Measurements from ENCODE around the gene RFPL3. TPM values are rescaled to one million over a fixed set of nuclear protein-coding genes. Genes with fewer than 3 reads are reported as not detected.

RFPL3 gene
- polyA plus RNA-seq, 2 donors = not detected

DNA sequence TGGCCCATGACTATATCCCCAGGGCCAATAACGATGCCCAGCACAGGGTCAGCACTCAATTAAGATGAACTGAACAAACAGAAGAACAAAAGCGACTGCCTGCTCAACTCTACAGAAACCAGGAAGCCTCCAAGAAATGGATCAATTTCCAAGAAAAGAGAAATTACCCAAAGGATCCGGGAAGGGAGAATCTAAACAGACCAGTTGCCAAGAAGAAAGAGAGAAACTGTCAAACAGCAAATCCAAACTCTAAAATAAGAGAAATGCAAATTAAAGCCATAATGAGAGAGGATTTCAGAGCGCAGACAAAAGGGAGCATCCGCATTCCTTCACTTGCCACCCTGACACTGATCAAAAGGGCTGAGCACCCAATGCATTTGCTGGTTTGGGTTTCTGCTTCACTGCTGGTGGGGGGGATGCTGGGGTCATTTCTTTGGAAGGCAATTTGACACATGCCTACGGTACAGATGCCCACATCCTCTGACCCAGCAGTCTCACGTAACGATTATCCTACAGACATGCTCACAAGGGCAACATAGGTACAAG, 37.7 kb upstream of the RFPL3 start:
- Histone ChIP-seq H3K36me3 (ENCODE audit: control insufficient read depth in 2 of 2, insufficient read depth in 2 of 2, low read length in 1 of 2) (no peaks in the 10 kb centered on the region), H3K27ac (ENCODE audit: low read depth in 2 of 2, low read length in 1 of 2) (no peak overlapping the region), H3K4me3 (ENCODE audit: low read depth in 1 of 2, low read length in 2 of 2) (no peak overlapping the region), H3K4me1 (ENCODE audit: control insufficient read depth in 2 of 2, insufficient read depth in 2 of 2, low read length in 1 of 2) (no peaks in the 10 kb centered on the region), H3K27me3 (ENCODE audit: control insufficient read depth in 1 of 2, insufficient read depth in 2 of 2, low read length in 2 of 2) (no peaks in the 10 kb centered on the region), H3K9me3 (ENCODE audit: control insufficient read depth in 2 of 2, insufficient read depth in 1 of 2, low read depth in 1 of 2, low read length in 1 of 2) (peaks cover 0 to 3% of the 10 kb centered on the region in 2 donors)
- 59 to 60% methylated on average over 8 of the region's 8 CpGs for WGBS, 2 donors

DNA sequence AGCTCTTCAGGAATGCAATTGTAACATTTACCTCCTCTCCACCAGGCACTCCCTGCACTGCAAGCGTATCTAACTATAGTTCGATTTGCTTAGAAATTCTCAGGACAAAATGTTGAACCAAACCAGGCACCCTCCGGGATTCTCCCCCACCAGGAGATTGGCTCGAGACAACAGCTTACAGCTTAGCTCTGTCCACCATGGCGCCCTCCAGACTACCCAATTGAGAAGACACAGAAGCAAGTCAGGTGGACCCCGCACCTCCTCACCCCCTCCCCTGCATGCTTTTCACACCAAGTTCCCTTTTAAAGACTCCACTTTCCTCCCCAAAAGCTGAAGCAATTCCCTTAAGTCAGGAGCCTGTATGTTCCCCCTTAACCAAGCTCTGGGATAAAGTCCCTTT, 34.7 kb upstream of the RFPL3 start:
- H3K4me1 ChIP-seq (ENCODE audit: control insufficient read depth in 2 of 2, insufficient read depth in 2 of 2, low read length in 1 of 2) = no peaks in the 10 kb centered on the region
- H3K9me3 ChIP-seq (ENCODE audit: control insufficient read depth in 2 of 2, insufficient read depth in 1 of 2, low read depth in 1 of 2, low read length in 1 of 2) = peaks cover 0 to 6% of the 10 kb centered on the region in 2 donors
- no peak overlapping the region for H3K4me3 ChIP-seq (ENCODE audit: low read depth in 1 of 2, low read length in 2 of 2)
- H3K36me3 ChIP-seq (ENCODE audit: control insufficient read depth in 2 of 2, insufficient read depth in 2 of 2, low read length in 1 of 2) = no peaks in the 10 kb centered on the region
- no peaks in the 10 kb centered on the region for H3K27me3 ChIP-seq (ENCODE audit: control insufficient read depth in 1 of 2, insufficient read depth in 2 of 2, low read length in 2 of 2)
- 78 to 80% methylated on average over 6 of the region's 6 CpGs for WGBS, 2 donors
- H3K27ac ChIP-seq (ENCODE audit: low read depth in 2 of 2, low read length in 1 of 2) = no peak overlapping the region

DNA sequence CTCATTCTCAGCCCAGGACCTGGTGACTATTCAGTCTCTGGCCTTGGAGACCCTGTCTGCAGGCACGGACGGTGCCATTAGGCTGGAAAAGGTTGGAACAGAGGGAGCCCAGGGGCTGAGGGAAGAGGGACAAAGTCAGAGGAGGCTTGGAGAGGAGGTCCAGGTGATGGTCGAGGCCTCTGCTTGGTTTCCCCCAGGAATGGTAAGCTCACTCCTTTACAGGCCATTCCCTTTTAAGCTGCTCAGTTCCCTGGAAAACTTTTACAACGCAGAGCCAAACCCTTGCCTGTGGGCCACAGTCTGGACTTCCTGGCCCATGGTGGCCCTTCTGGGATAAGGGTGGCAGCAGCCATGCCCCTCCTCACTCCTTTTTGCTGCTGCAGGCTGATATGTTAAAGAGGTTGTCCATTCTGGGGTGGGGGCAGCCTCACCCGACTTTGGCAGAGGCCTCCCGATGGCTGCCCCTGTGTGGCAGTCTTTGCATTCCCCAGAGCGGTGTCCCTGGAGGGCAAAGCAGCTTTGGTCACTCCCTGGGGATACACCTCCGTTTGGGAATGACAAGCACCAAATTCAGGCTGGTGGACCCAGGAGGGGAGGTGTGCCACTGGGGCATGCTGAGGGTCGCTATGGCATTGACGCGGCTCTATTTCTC, 34.0 kb upstream of the RFPL3 start:
- WGBS, 2 donors = 79 to 83% methylated on average over 11 of the region's 11 CpGs
- no peak overlapping the region for H3K4me3 ChIP-seq (ENCODE audit: low read depth in 1 of 2, low read length in 2 of 2)
- H3K27ac ChIP-seq (ENCODE audit: low read depth in 2 of 2, low read length in 1 of 2) = no peak overlapping the region
- H3K36me3 ChIP-seq (ENCODE audit: control insufficient read depth in 2 of 2, insufficient read depth in 2 of 2, low read length in 1 of 2) = no peaks in the 10 kb centered on the region
- H3K4me1 ChIP-seq (ENCODE audit: control insufficient read depth in 2 of 2, insufficient read depth in 2 of 2, low read length in 1 of 2) = no peaks in the 10 kb centered on the region
- peaks cover 0 to 8% of the 10 kb centered on the region in 2 donors for H3K9me3 ChIP-seq (ENCODE audit: control insufficient read depth in 2 of 2, insufficient read depth in 1 of 2, low read depth in 1 of 2, low read length in 1 of 2)
- H3K27me3 ChIP-seq (ENCODE audit: control insufficient read depth in 1 of 2, insufficient read depth in 2 of 2, low read length in 2 of 2) = no peaks in the 10 kb centered on the region

GRCh38 chr22:32324505-32325415, 32.9 kb upstream of the RFPL3 start:
- Histone ChIP-seq H3K27me3 (ENCODE audit: control insufficient read depth in 1 of 2, insufficient read depth in 2 of 2, low read length in 2 of 2) (no peaks in the 10 kb centered on the region), H3K9me3 (ENCODE audit: control insufficient read depth in 2 of 2, insufficient read depth in 1 of 2, low read depth in 1 of 2, low read length in 1 of 2) (peaks cover 0 to 6% of the 10 kb centered on the region in 2 donors), H3K36me3 (ENCODE audit: control insufficient read depth in 2 of 2, insufficient read depth in 2 of 2, low read length in 1 of 2) (no peaks in the 10 kb centered on the region), H3K4me1 (ENCODE audit: control insufficient read depth in 2 of 2, insufficient read depth in 2 of 2, low read length in 1 of 2) (no peaks in the 10 kb centered on the region), H3K4me3 (ENCODE audit: low read depth in 1 of 2, low read length in 2 of 2) (no peak overlapping the region), H3K27ac (ENCODE audit: low read depth in 2 of 2, low read length in 1 of 2) (no peak overlapping the region)
- WGBS, 2 donors = 84 to 90% methylated on average over 26 of the region's 26 CpGs

DNA sequence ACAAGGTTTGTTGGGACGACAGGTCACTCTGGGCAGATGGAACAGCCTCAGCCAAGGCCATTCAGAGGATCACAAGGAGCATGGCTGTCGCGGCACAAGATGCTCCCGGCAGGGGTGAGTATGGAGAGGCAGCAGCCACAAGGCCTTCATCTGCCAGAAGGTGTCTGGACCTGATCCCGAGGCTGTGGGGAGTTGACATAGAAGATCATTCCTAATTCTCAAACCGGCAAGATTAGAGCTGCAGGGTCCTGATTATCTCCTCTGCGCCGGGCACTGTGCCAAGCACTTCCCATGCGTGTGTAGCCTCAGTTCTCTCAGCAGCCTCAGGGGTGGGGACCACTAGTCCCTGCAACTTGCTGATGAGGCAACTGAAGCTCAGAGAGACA, 32.3 kb upstream of the RFPL3 start:
- WGBS, 2 donors = 58 to 61% methylated on average over 9 of the region's 9 CpGs
- Histone ChIP-seq H3K4me3 (ENCODE audit: low read depth in 1 of 2, low read length in 2 of 2) (no peak overlapping the region), H3K27ac (ENCODE audit: low read depth in 2 of 2, low read length in 1 of 2) (no peak overlapping the region), H3K36me3 (ENCODE audit: control insufficient read depth in 2 of 2, insufficient read depth in 2 of 2, low read length in 1 of 2) (no peaks in the 10 kb centered on the region), H3K4me1 (ENCODE audit: control insufficient read depth in 2 of 2, insufficient read depth in 2 of 2, low read length in 1 of 2) (no peaks in the 10 kb centered on the region), H3K9me3 (ENCODE audit: control insufficient read depth in 2 of 2, insufficient read depth in 1 of 2, low read depth in 1 of 2, low read length in 1 of 2) (peaks cover 0 to 6% of the 10 kb centered on the region in 2 donors), H3K27me3 (ENCODE audit: control insufficient read depth in 1 of 2, insufficient read depth in 2 of 2, low read length in 2 of 2) (no peaks in the 10 kb centered on the region)

DNA sequence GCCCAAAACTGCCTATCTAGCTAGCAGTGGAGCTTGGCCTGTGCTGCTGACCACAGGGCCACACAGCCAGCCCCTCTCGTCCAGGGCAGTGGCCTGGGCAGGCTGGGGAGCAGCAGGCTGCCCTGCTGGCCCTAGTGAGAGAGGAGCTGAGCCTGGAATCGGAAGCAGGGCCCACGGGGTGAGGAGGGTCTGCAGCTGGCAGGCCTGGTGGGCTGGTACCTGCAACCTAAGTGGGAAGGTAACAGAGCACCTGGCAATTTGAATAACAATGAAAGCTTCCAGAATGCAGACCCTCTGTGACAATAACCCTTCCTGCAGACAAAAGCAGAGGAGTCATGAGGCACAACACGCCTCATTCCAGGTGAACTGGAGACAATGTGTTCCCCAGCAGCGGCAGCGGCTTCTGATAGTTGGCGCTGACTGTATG, 31.8 kb upstream of the RFPL3 start:
- Histone ChIP-seq H3K9me3 (ENCODE audit: control insufficient read depth in 2 of 2, insufficient read depth in 1 of 2, low read depth in 1 of 2, low read length in 1 of 2) (peaks cover 0 to 6% of the 10 kb centered on the region in 2 donors), H3K27ac (ENCODE audit: low read depth in 2 of 2, low read length in 1 of 2) (no peak overlapping the region), H3K36me3 (ENCODE audit: control insufficient read depth in 2 of 2, insufficient read depth in 2 of 2, low read length in 1 of 2) (no peaks in the 10 kb centered on the region), H3K27me3 (ENCODE audit: control insufficient read depth in 1 of 2, insufficient read depth in 2 of 2, low read length in 2 of 2) (no peaks in the 10 kb centered on the region), H3K4me3 (ENCODE audit: low read depth in 1 of 2, low read length in 2 of 2) (no peak overlapping the region), H3K4me1 (ENCODE audit: control insufficient read depth in 2 of 2, insufficient read depth in 2 of 2, low read length in 1 of 2) (no peaks in the 10 kb centered on the region)
- 64 to 65% methylated on average over 7 of the region's 7 CpGs for WGBS, 2 donors

DNA sequence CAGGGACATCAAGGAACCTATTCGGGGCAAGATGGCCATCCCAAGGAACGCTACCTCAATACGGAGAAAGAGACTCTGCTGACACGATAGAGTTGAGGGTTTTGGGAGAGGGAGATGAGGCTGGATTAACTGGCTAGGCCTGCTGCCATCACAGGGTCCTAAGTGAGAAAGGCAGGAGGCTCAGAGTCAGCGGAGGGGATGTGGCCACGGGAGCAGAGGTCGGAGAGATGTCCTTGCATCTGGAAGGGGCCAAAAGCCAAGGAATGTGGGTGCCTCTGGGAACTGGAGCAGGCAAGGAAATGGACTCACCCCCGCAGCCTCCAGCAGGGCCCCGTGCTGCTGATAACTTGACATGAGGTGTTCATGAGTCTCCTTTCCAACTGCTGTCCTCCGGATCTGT, 31.0 kb upstream of the RFPL3 start:
- WGBS, 2 donors = 89 to 93% methylated on average over 10 of the region's 10 CpGs
- peaks cover 0 to 6% of the 10 kb centered on the region in 2 donors for H3K9me3 ChIP-seq (ENCODE audit: control insufficient read depth in 2 of 2, insufficient read depth in 1 of 2, low read depth in 1 of 2, low read length in 1 of 2)
- H3K4me1 ChIP-seq (ENCODE audit: control insufficient read depth in 2 of 2, insufficient read depth in 2 of 2, low read length in 1 of 2) = no peaks in the 10 kb centered on the region
- no peak overlapping the region for H3K27ac ChIP-seq (ENCODE audit: low read depth in 2 of 2, low read length in 1 of 2)
- no peak overlapping the region for H3K4me3 ChIP-seq (ENCODE audit: low read depth in 1 of 2, low read length in 2 of 2)
- H3K27me3 ChIP-seq (ENCODE audit: control insufficient read depth in 1 of 2, insufficient read depth in 2 of 2, low read length in 2 of 2) = peaks cover 0 to 2% of the 10 kb centered on the region in 2 donors
- no peaks in the 10 kb centered on the region for H3K36me3 ChIP-seq (ENCODE audit: control insufficient read depth in 2 of 2, insufficient read depth in 2 of 2, low read length in 1 of 2)

- Histone ChIP-seq H3K4me1 (ENCODE audit: control insufficient read depth in 2 of 2, insufficient read depth in 2 of 2, low read length in 1 of 2) (no peaks in the 10 kb centered on the region), H3K36me3 (ENCODE audit: control insufficient read depth in 2 of 2, insufficient read depth in 2 of 2, low read length in 1 of 2) (no peaks in the 10 kb centered on the region), H3K9me3 (ENCODE audit: control insufficient read depth in 2 of 2, insufficient read depth in 1 of 2, low read depth in 1 of 2, low read length in 1 of 2) (peaks cover 0 to 6% of the 10 kb centered on the region in 2 donors), H3K27me3 (ENCODE audit: control insufficient read depth in 1 of 2, insufficient read depth in 2 of 2, low read length in 2 of 2) (peaks cover 0 to 2% of the 10 kb centered on the region in 2 donors), H3K4me3 (ENCODE audit: low read depth in 1 of 2, low read length in 2 of 2) (no peak overlapping the region), H3K27ac (ENCODE audit: low read depth in 2 of 2, low read length in 1 of 2) (no peak overlapping the region)
- 68 to 75% methylated on average over 4 of the region's 4 CpGs for WGBS, 2 donors
Measured at GRCh38 chr22:32327066-32327465, 30.6 kb upstream of the RFPL3 start.

DNA sequence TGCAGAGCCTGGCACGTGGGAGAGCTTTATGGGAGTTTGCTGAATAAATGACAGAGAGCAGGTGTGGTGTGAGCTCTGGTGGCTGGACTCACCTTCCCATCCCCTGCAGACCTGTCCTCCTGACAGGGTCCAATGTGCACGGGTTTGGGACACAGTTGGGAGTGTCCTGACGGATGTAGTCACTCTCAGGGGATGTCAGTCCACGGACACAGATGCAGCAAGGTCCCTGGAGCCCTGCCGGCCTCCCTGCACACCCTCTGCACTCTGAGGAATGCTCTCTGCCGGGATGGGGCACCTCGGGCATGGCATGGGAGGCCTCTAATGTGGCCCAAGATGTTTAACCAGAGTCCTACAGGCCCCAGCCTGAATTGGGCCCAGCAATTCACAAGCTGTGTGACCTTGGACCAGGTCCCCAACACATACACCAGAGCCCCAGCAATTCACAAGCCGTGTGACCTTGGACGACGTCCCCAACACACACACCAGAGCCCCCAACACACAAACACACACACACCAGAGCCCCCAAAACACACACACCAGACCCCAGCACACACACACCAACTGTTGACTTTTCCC, 30.0 kb upstream of the RFPL3 start:
- Histone ChIP-seq H3K4me1 (ENCODE audit: control insufficient read depth in 2 of 2, insufficient read depth in 2 of 2, low read length in 1 of 2) (no peaks in the 10 kb centered on the region), H3K9me3 (ENCODE audit: control insufficient read depth in 2 of 2, insufficient read depth in 1 of 2, low read depth in 1 of 2, low read length in 1 of 2) (peaks cover 0 to 6% of the 10 kb centered on the region in 2 donors), H3K36me3 (ENCODE audit: control insufficient read depth in 2 of 2, insufficient read depth in 2 of 2, low read length in 1 of 2) (no peaks in the 10 kb centered on the region), H3K27me3 (ENCODE audit: control insufficient read depth in 1 of 2, insufficient read depth in 2 of 2, low read length in 2 of 2) (peaks cover 0 to 2% of the 10 kb centered on the region in 2 donors), H3K4me3 (ENCODE audit: low read depth in 1 of 2, low read length in 2 of 2) (no peak overlapping the region), H3K27ac (ENCODE audit: low read depth in 2 of 2, low read length in 1 of 2) (no peak overlapping the region)
- 77 to 82% methylated on average over 10 of the region's 10 CpGs for WGBS, 2 donors

Data from esophagus (tissue), 2 donors.